CD4-positive, alpha-beta T cell (primary cell): ENCODE data around the gene RIPOR3. TPM values are rescaled to one million over a fixed set of nuclear protein-coding genes. Genes with fewer than 3 reads are reported as not detected.
"Not testable (repeated sequence)": the region's sequence is repeated elsewhere in the genome, so short reads cannot be mapped to it uniquely, and the experiment has no call there.

Source experiments
- ATAC-seq: fragments of 200-7000 bp; cut with Tn5 transposase; one replicate; pipeline ENCODE4 v1.10.0; 2022; ENCODE audit warnings: mild to moderate bottlenecking; ENCODE audit not compliant: poor library complexity
- CTCF ChIA-PET: fragments of 350-600 bp; sonication (Branson Sonifier 250); formaldehyde crosslinking; loops from one replicate; lab custom pipeline; 2021; ENCODE audit warnings: antibody characterized with exemption, inconsistent platforms; lab: Charles Lee
- POLR2A ChIA-PET: fragments of 350-600 bp; sonication (Branson Sonifier 250); formaldehyde crosslinking; loops from one replicate; lab custom pipeline; 2021; ENCODE audit warnings: antibody characterized with exemption, inconsistent platforms; lab: Charles Lee
- DNase-seq, 14 experiments: peaks; one replicate each; pipeline ENCODE4 v3.0.0-alpha.2; 2013 to 2020; ENCODE audit warnings: mixed read lengths in 2 of 14
- H3K27ac ChIP-seq, 2 donors: one replicate each; pipeline versions ENCODE4 v1.5.1 to v1.7.0; 2013; ENCODE audit warnings: low read length in 2 of 2, low read depth in 1 of 2, mild to moderate bottlenecking in 1 of 2
- H3K27me3 ChIP-seq, 2 experiments: 1 replicate in 1 of 2; 2 replicates in 1 of 2; pipeline versions ENCODE4 v1.6.1 to v1.7.0; 2013; ENCODE audit warnings: low read length in 2 of 2, control low read depth in 1 of 2, mild to moderate bottlenecking in 1 of 2, moderate library complexity in 1 of 2; ENCODE audit not compliant: insufficient read depth in 2 of 2, control insufficient read depth in 1 of 2
- H3K36me3 ChIP-seq: one replicate; pipeline ENCODE4 v1.6.1; 2013; ENCODE audit warnings: low read length, control low read depth; ENCODE audit not compliant: insufficient read depth
- H3K4me1 ChIP-seq: one replicate; pipeline ENCODE4 v1.6.1; 2013; ENCODE audit warnings: low read length, control low read depth; ENCODE audit not compliant: insufficient read depth
- H3K4me3 ChIP-seq: one replicate; pipeline ENCODE4 v1.5.1; 2013; ENCODE audit warnings: mild to moderate bottlenecking, low read length, moderate library complexity
- H3K9me3 ChIP-seq, 2 experiments: 1 replicate in 1 of 2; 2 replicates in 1 of 2; pipeline versions ENCODE4 v1.6.1 to v1.7.0; 2013; ENCODE audit warnings: low read length in 2 of 2, mild to moderate bottlenecking in 2 of 2, control low read depth in 1 of 2, moderate library complexity in 1 of 2; ENCODE audit not compliant: control insufficient read depth in 1 of 2, insufficient read depth in 1 of 2
- H3K27ac Mint-ChIP-seq: one replicate; pipeline ENCODE4 v1.8.0; 2020; ENCODE audit warnings: mixed read lengths
- H3K27me3 Mint-ChIP-seq: one replicate; pipeline ENCODE4 v1.8.0; 2021; ENCODE audit warnings: mixed read lengths
- H3K36me3 Mint-ChIP-seq: one replicate; pipeline ENCODE4 v1.8.0; 2021; ENCODE audit warnings: low read depth, mixed read lengths
- H3K4me1 Mint-ChIP-seq: one replicate; pipeline ENCODE4 v1.8.0; 2021; ENCODE audit warnings: low read depth, mixed read lengths
- H3K4me3 Mint-ChIP-seq: one replicate; pipeline ENCODE4 v1.8.0; 2020; ENCODE audit warnings: mild to moderate bottlenecking, mixed read lengths
- H3K9me3 Mint-ChIP-seq: one replicate; pipeline ENCODE4 v1.8.0; 2020; ENCODE audit warnings: mixed read lengths
- CTCF ChIP-seq: fragments of 200-600 bp; IDR thresholded peaks from one replicate; pipeline ENCODE4 v1.8.0; 2022; ENCODE audit warnings: antibody characterized with exemption, mild to moderate bottlenecking
- intact Hi-C, 2 experiments: fragments of 100-400 bp; cut with DNase I in 1 of 2; cut with micrococcal nuclease in 1 of 2; formaldehyde crosslinking; loops; one replicate each; pipeline versions ENCODE4 v1.15.1 to v1.9.0; 2023 to 2025; cut with DNase I, micrococcal nuclease
- total RNA-seq, 174 experiments: library from RNA in 2 of 174; stranded (reverse) in 2 of 174; gene quantifications; one replicate each; pipeline ENCODE4 v1.2.3 and lab custom pipeline; 2021 to 2026

The RIPOR3 gene
- total RNA-seq, 2 experiments from 2014 or later = not detected

GRCh38 chr20:50699688-50700087 lies 8.3 kb upstream of the RIPOR3 start:
- no peak for TF ChIP-seq CTCF
- intact Hi-C loops = no loop called here

GRCh38 chr20:50698255-50698654 lies 6.9 kb upstream of the RIPOR3 start:
- H3K4me1 ChIP-seq, H3K9me3 Mint-ChIP-seq, POLR2A ChIA-PET, H3K27ac Mint-ChIP-seq, DNase-seq, intact Hi-C loops, CTCF ChIA-PET, H3K36me3 Mint-ChIP-seq, H3K4me1 Mint-ChIP-seq, H3K27ac ChIP-seq, H3K9me3 ChIP-seq, H3K36me3 ChIP-seq, H3K4me3 ChIP-seq, H3K27me3 ChIP-seq, ATAC-seq, H3K4me3 Mint-ChIP-seq: not testable (repeated sequence)
- peaks cover 12% of the 10 kb centered on the region for H3K27me3 Mint-ChIP-seq

More at GRCh38 chr20:50699688-50700087, 8.3 kb upstream of the RIPOR3 start:
- ChIA-PET CTCF (no interaction called here), POLR2A (no interaction called here)
- Mint-ChIP-seq H3K27me3 (peaks cover 13% of the 10 kb centered on the region), H3K36me3 (no peaks in the 10 kb centered on the region), H3K27ac (no peak overlapping the region), H3K9me3 (no peaks in the 10 kb centered on the region), H3K4me3 (no peak overlapping the region), H3K4me1 (no peaks in the 10 kb centered on the region)
- Histone ChIP-seq H3K4me3 (no peak overlapping the region), H3K36me3 (no peaks in the 10 kb centered on the region), H3K27ac (no peak overlapping the region), H3K4me1 (no peaks in the 10 kb centered on the region), H3K27me3 (no peaks in the 10 kb centered on the region), H3K9me3 (no peaks in the 10 kb centered on the region)
- DNase-seq = no peak
- no peak for ATAC-seq

GRCh38 chr20:50695135-50695872 lies 4.0 kb upstream of the RIPOR3 start:
- Histone ChIP-seq H3K27ac (no peak overlapping the region), H3K4me3 (no peak overlapping the region), H3K4me1 (peaks cover 12% of the 10 kb centered on the region), H3K9me3 (no peaks in the 10 kb centered on the region), H3K36me3 (no peaks in the 10 kb centered on the region), H3K27me3 (peaks cover 20 to 23% of the 10 kb centered on the region in 2 experiments)
- Mint-ChIP-seq H3K27ac (no peak overlapping the region), H3K9me3 (no peaks in the 10 kb centered on the region), H3K36me3 (no peaks in the 10 kb centered on the region), H3K27me3 (peaks cover 32% of the 10 kb centered on the region), H3K4me3 (no peak overlapping the region), H3K4me1 (no peaks in the 10 kb centered on the region)
- ChIA-PET CTCF (no interaction called here), POLR2A (no interaction called here)
- no peak for ATAC-seq
- TF ChIP-seq CTCF = no peak
- no peak for DNase-seq
- intact Hi-C loops = no loop called here
